ENCODE results near the gene OCIAD2.

GRCh38 chr4:48908687-48909086, 2.1 kb upstream of the OCIAD2 start:
- TF ChIP-seq CTCF (IDR thresholded peaks at IDR 0.05; ENCODE audit: insufficient read depth, low read length) (no peak), GABPA (IDR thresholded peaks at IDR 0.05; ENCODE audit: low read depth) (no peak)
